Activated CD4-positive, alpha-beta T cell treated with anti-CD3 and anti-CD28 coated beads, Interleukin-2, amount 10 ng/mL, durations not matched to agents 7 days and 5 days (primary cell): ENCODE data around the gene FOXD3. TPM values are rescaled to one million over a fixed set of nuclear protein-coding genes. Genes with fewer than 3 reads are reported as not detected.
A peak's percentile ranks its signal among the peaks of the same experiment; 100 is the strongest.
"Not testable (repeated sequence)": the region's sequence is repeated elsewhere in the genome, so short reads cannot be mapped to it uniquely, and the experiment has no call there.

ENCODE experiments used
- CTCF ChIA-PET: fragments of 350-600 bp; sonication (Branson Sonifier 250); formaldehyde crosslinking; loops from one replicate; lab custom pipeline; 2021; ENCODE audit warnings: antibody characterized with exemption; lab: Charles Lee
- POLR2A ChIA-PET: fragments of 350-600 bp; sonication (Branson Sonifier 250); formaldehyde crosslinking; loops from one replicate; lab custom pipeline; 2021; ENCODE audit warnings: antibody characterized with exemption; lab: Charles Lee
- DNase-seq: peaks from one replicate; pipeline ENCODE4 v3.0.0-alpha.2; 2020
- H3K27ac Mint-ChIP-seq: one replicate; pipeline ENCODE4 v1.8.0; 2021; ENCODE audit warnings: mild to moderate bottlenecking, moderate library complexity, mixed read lengths
- H3K27me3 Mint-ChIP-seq: one replicate; pipeline ENCODE4 v1.8.0; 2021; ENCODE audit warnings: mixed read lengths
- H3K36me3 Mint-ChIP-seq: one replicate; pipeline ENCODE4 v1.8.0; 2021; ENCODE audit warnings: low read depth, mixed read lengths
- H3K4me1 Mint-ChIP-seq: one replicate; pipeline ENCODE4 v1.8.0; 2021; ENCODE audit warnings: mixed read lengths
- H3K4me3 Mint-ChIP-seq: one replicate; pipeline ENCODE4 v1.8.0; 2021; ENCODE audit warnings: mild to moderate bottlenecking, moderate library complexity, mixed read lengths
- H3K9me3 Mint-ChIP-seq: one replicate; pipeline ENCODE4 v1.8.0; 2021; ENCODE audit warnings: mixed read lengths
- total RNA-seq, 2 experiments: library from RNA; stranded (reverse); gene quantifications; one replicate each; pipeline ENCODE4 v1.2.3, GENCODE V29; 2021

FOXD3 gene
- total RNA-seq, 2 experiments from 2014 or later, result not detected

- no peaks in the 10 kb centered on the region for H3K36me3 Mint-ChIP-seq
- no peaks in the 10 kb centered on the region for H3K9me3 Mint-ChIP-seq
- H3K27me3 Mint-ChIP-seq, result peaks cover 19% of the 10 kb centered on the region
- no peak overlapping the region for H3K27ac Mint-ChIP-seq
- ChIA-PET POLR2A (no interaction called here), CTCF (no interaction called here)
- no peaks in the 10 kb centered on the region for H3K4me1 Mint-ChIP-seq
- no peak overlapping the region for H3K4me3 Mint-ChIP-seq
- DNase-seq, result no peak
Observed at GRCh38 chr1:63343922-63344321, 21.6 kb downstream of the FOXD3 start.

GRCh38 chr1:63350320-63350719, 28.0 kb downstream of the FOXD3 start:
- ChIA-PET POLR2A (no interaction called here), CTCF (interaction anchor here (1.1 to 1.9 kb wide), 2 partner anchors 10 to 23 kb away, joined by 3 to 4 read pairs; no protein-coding TSS in a partner anchor)
- no peak for DNase-seq
- Mint-ChIP-seq H3K9me3 (no peaks in the 10 kb centered on the region), H3K4me1 (no peaks in the 10 kb centered on the region), H3K27ac (no peak overlapping the region), H3K4me3 (no peak overlapping the region), H3K36me3 (no peaks in the 10 kb centered on the region), H3K27me3 (peaks cover 41% of the 10 kb centered on the region)

- CTCF ChIA-PET, result no interaction called here
- DNase-seq, result no peak
- POLR2A ChIA-PET, result no interaction called here
- Mint-ChIP-seq H3K27ac (no peak overlapping the region), H3K36me3 (no peaks in the 10 kb centered on the region), H3K4me3 (no peak overlapping the region), H3K4me1 (no peaks in the 10 kb centered on the region), H3K27me3 (peaks cover 38% of the 10 kb centered on the region), H3K9me3 (no peaks in the 10 kb centered on the region)
Observed at GRCh38 chr1:63352736-63353135, 30.4 kb downstream of the FOXD3 start.

- CTCF ChIA-PET, result interaction anchor here (1.6 kb wide), 1 partner anchor 10 kb away, joined by 6 read pairs; no protein-coding TSS in a partner anchor
- H3K27me3 Mint-ChIP-seq, result peaks cover 37% of the 10 kb centered on the region
- H3K4me3 Mint-ChIP-seq, H3K4me1 Mint-ChIP-seq, DNase-seq, H3K9me3 Mint-ChIP-seq, H3K27ac Mint-ChIP-seq, POLR2A ChIA-PET, H3K36me3 Mint-ChIP-seq: not testable (repeated sequence)
Observed at GRCh38 chr1:63356234-63356633, 33.9 kb downstream of the FOXD3 start.

- POLR2A ChIA-PET, result interaction anchor here (0.7 kb wide), 1 partner anchor 26 kb away, joined by 3 read pairs; no protein-coding TSS in a partner anchor
- H3K9me3 Mint-ChIP-seq, result no peaks in the 10 kb centered on the region
- H3K4me3 Mint-ChIP-seq, result no peak overlapping the region
- H3K27ac Mint-ChIP-seq, result no peak overlapping the region
- no peaks in the 10 kb centered on the region for H3K36me3 Mint-ChIP-seq
- no peak for DNase-seq
- CTCF ChIA-PET, result interaction anchor here (1.5 to 2.0 kb wide), 2 partner anchors 9 to 13 kb away, joined by 4 read pairs; no protein-coding TSS in a partner anchor
- H3K27me3 Mint-ChIP-seq, result peaks cover 23% of the 10 kb centered on the region
- H3K4me1 Mint-ChIP-seq, result no peaks in the 10 kb centered on the region
Observed at GRCh38 chr1:63359561-63359960, 37.2 kb downstream of the FOXD3 start.

- Mint-ChIP-seq H3K27ac (no peak overlapping the region), H3K36me3 (no peaks in the 10 kb centered on the region), H3K27me3 (peaks cover 18% of the 10 kb centered on the region), H3K4me1 (peaks cover 9% of the 10 kb centered on the region), H3K4me3 (no peak overlapping the region), H3K9me3 (no peaks in the 10 kb centered on the region)
- CTCF ChIA-PET, result no interaction called here
- POLR2A ChIA-PET, result no interaction called here
- DNase-seq, result no peak
Observed at GRCh38 chr1:63362073-63362472, 39.7 kb downstream of the FOXD3 start.

GRCh38 chr1:63362578-63362977, 40.2 kb downstream of the FOXD3 start:
- H3K36me3 Mint-ChIP-seq, result no peaks in the 10 kb centered on the region
- H3K9me3 Mint-ChIP-seq, result no peaks in the 10 kb centered on the region
- POLR2A ChIA-PET, result no interaction called here
- H3K4me3 Mint-ChIP-seq, result no peak overlapping the region
- peaks cover 10% of the 10 kb centered on the region for H3K4me1 Mint-ChIP-seq
- H3K27me3 Mint-ChIP-seq, result peaks cover 18% of the 10 kb centered on the region
- DNase-seq, result no peak
- CTCF ChIA-PET, result no interaction called here
- H3K27ac Mint-ChIP-seq, result no peak overlapping the region

- H3K4me3 Mint-ChIP-seq, result no peak overlapping the region
- no peak overlapping the region for H3K27ac Mint-ChIP-seq
- H3K9me3 Mint-ChIP-seq, result no peaks in the 10 kb centered on the region
- POLR2A ChIA-PET, result no interaction called here
- DNase-seq, result no peak
- H3K36me3 Mint-ChIP-seq, result no peaks in the 10 kb centered on the region
- H3K4me1 Mint-ChIP-seq, result peaks cover 14% of the 10 kb centered on the region
- CTCF ChIA-PET, result no interaction called here
- H3K27me3 Mint-ChIP-seq, result peaks cover 18% of the 10 kb centered on the region
Observed at GRCh38 chr1:63363014-63363413, 40.6 kb downstream of the FOXD3 start.

GRCh38 chr1:63366908-63367214, 44.5 kb downstream of the FOXD3 start:
- H3K9me3 Mint-ChIP-seq, result no peaks in the 10 kb centered on the region

GRCh38 chr1:63367215-63368103, 45.1 kb downstream of the FOXD3 start, which contains the start of gene ALG6:
TSS of gene ALG6 (plus strand) at chr1:63367627. CDS start at chr1:63370978, 3,351 bp downstream.
- H3K4me1 Mint-ChIP-seq, result peaks cover 26% of the 10 kb centered on the region
- no peaks in the 10 kb centered on the region for H3K9me3 Mint-ChIP-seq
- CTCF ChIA-PET, result interaction anchor here (1.0 kb wide), 1 partner anchor 189 kb away, joined by 3 read pairs; no protein-coding TSS in a partner anchor
- peaks cover 13% of the 10 kb centered on the region for H3K36me3 Mint-ChIP-seq
- peaks cover 7% of the 10 kb centered on the region for H3K27me3 Mint-ChIP-seq
- peak within 1 kb of the TSS; percentile 95 for H3K4me3 Mint-ChIP-seq
- DNase-seq, result peak; percentile 88
- POLR2A ChIA-PET, result no interaction called here
- H3K27ac Mint-ChIP-seq, result peak within 1 kb of the TSS; percentile 92

More at GRCh38 chr1:63366908-63367214, 44.5 kb downstream of the FOXD3 start:
- POLR2A ChIA-PET, result no interaction called here
- DNase-seq, result no peak
- Mint-ChIP-seq H3K27me3 (peaks cover 9% of the 10 kb centered on the region), H3K4me3 (peak overlapping the region; percentile 72), H3K4me1 (peaks cover 26% of the 10 kb centered on the region), H3K36me3 (peaks cover 11% of the 10 kb centered on the region), H3K27ac (peak overlapping the region; percentile 74)
- CTCF ChIA-PET, result no interaction called here

GRCh38 chr1:63368131-63368530, 45.8 kb downstream of the FOXD3 start:
- Mint-ChIP-seq H3K36me3 (peaks cover 19% of the 10 kb centered on the region), H3K4me3 (peak overlapping the region; percentile 95), H3K27me3 (peaks cover 4% of the 10 kb centered on the region), H3K9me3 (no peaks in the 10 kb centered on the region), H3K27ac (peak overlapping the region; percentile 92), H3K4me1 (peaks cover 26% of the 10 kb centered on the region)
- POLR2A ChIA-PET, result no interaction called here
- CTCF ChIA-PET, result interaction anchor here (1.0 kb wide), 1 partner anchor 189 kb away, joined by 3 read pairs; no protein-coding TSS in a partner anchor
- peak; percentile 7 for DNase-seq
